GM12878 (cell line): ENCODE measurements around the gene ZNF823. TPM values are rescaled to one million over a fixed set of nuclear protein-coding genes. Genes with fewer than 3 reads are reported as not detected.

Experiments used
- ATAC-seq: fragments of 200-7000 bp; cut with Tn5 transposase; 3 replicates; pipeline ENCODE4 v1.9.1; 2020; ENCODE audit warnings: mild to moderate bottlenecking, moderate library complexity
- BruUV-seq: library from RNA; stranded (reverse); fragments of 400-500 nt; replicated peaks from 2 replicates; lab custom pipeline; 2021; lab: Mats Ljungman, UMichigan
- CTCF ChIA-PET: fragments of 300-600 bp; sonication (Branson Sonifier 250); formaldehyde crosslinking; extraction: SDS; loops from one replicate; lab custom pipeline; 2021; ENCODE audit warnings: inconsistent platforms; lab: Yijun Ruan, JAX
- POLR2A ChIA-PET: fragments of 350-600 bp; formaldehyde crosslinking; extraction: SDS; loops from one replicate; lab custom pipeline; 2021; ENCODE audit warnings: inconsistent platforms; lab: Charles Lee
- RAD21 ChIA-PET: fragments of 300-600 bp; sonication (Branson Sonifier 250); formaldehyde crosslinking; loops from one replicate; lab custom pipeline; 2023; ENCODE audit warnings: antibody characterized with exemption; ENCODE audit not compliant: unreplicated experiment; lab: Charles Lee
- SMC1A ChIA-PET: fragments of 300-600 bp; sonication (Branson Sonifier 250); formaldehyde crosslinking; loops from one replicate; lab custom pipeline; 2023; ENCODE audit not compliant: unreplicated experiment, uncharacterized antibody; lab: Charles Lee
- DNase-seq: peaks from one replicate; pipeline ENCODE4 v3.0.0-alpha.2; 2011; ENCODE audit warnings: low read depth, low spot score
- FAIRE-seq: peaks from 3 replicates; lab custom pipeline; 2011; peaks lifted over from hg19 to GRCh38; lab: Jason Lieb, UNC
- H2AFZ ChIP-seq: 2 replicates; pipeline ENCODE4 v1.6.0; 2011; ENCODE audit warnings: low read depth, low read length, control low read depth; ENCODE audit not compliant: control insufficient read depth
- H3K27ac ChIP-seq: 2 replicates; pipeline ENCODE4 v1.5.1; 2011; ENCODE audit warnings: control low read depth; ENCODE audit not compliant: control insufficient read depth, insufficient read depth
- H3K27me3 ChIP-seq, 2 experiments: replicated peaks in 1 of 2; 2 replicates each; pipeline versions ENCODE4 v1.6.0 to v1.6.1; 2011; ENCODE audit warnings: low read length in 1 of 2; ENCODE audit not compliant: control insufficient read depth in 2 of 2, insufficient read depth in 2 of 2
- H3K36me3 ChIP-seq, 2 experiments: 2 replicates each; pipeline ENCODE4 v1.5.1; 2011; ENCODE audit warnings: low read length in 1 of 2; ENCODE audit not compliant: control insufficient read depth in 2 of 2, insufficient read depth in 2 of 2
- H3K4me1 ChIP-seq: 2 replicates; pipeline ENCODE4 v1.6.1; 2011; ENCODE audit warnings: mild to moderate bottlenecking, low read length, moderate library complexity, mixed read lengths; ENCODE audit not compliant: control insufficient read depth, insufficient read depth
- H3K4me2 ChIP-seq: 2 replicates; pipeline ENCODE4 v1.6.0; 2011; ENCODE audit warnings: control low read depth; ENCODE audit not compliant: control insufficient read depth, insufficient read depth
- H3K4me3 ChIP-seq: fragments of 200-600 bp; sonication (generic); 2 replicates; pipeline ENCODE4 v1.5.1; 2016
- H3K79me2 ChIP-seq: 2 replicates; pipeline ENCODE4 v1.6.0; 2011; ENCODE audit warnings: low read length; ENCODE audit not compliant: control insufficient read depth, insufficient read depth
- H3K9ac ChIP-seq: 2 replicates; pipeline ENCODE4 v1.8.0; 2011; ENCODE audit warnings: low read length, control low read depth, mixed read lengths; ENCODE audit not compliant: control insufficient read depth, insufficient read depth
- H3K9me3 ChIP-seq: replicated peaks from 3 replicates; pipeline ENCODE4 v1.5.1; 2011; ENCODE audit warnings: mild to moderate bottlenecking, low read length; ENCODE audit not compliant: control insufficient read depth, insufficient read depth
- H4K20me1 ChIP-seq: 2 replicates; pipeline ENCODE4 v1.6.0; 2011; ENCODE audit not compliant: control insufficient read depth, insufficient read depth
- ATF7 ChIP-seq: fragments of 450-650 bp; IDR thresholded peaks from 2 replicates; pipeline ENCODE4 v1.6.1; 2016; ENCODE audit warnings: low read depth, mild to moderate bottlenecking
- CREB1 ChIP-seq: IDR thresholded peaks from 2 replicates; pipeline ENCODE4 v1.6.1; 2012; ENCODE audit warnings: low read depth, mild to moderate bottlenecking, inconsistent platforms
- FOXK2 ChIP-seq: fragments of 450-650 bp; IDR thresholded peaks from 2 replicates; pipeline ENCODE4 v1.6.1; 2017; ENCODE audit warnings: mild to moderate bottlenecking, moderate library complexity
- JUNB ChIP-seq: IDR thresholded peaks from 2 replicates; pipeline ENCODE4 v1.6.1; 2016; ENCODE audit warnings: antibody characterized with exemption, mild to moderate bottlenecking
- MXI1 ChIP-seq: fragments of 150-350 bp; IDR thresholded peaks from 2 replicates; pipeline ENCODE4 v1.6.1; 2011; ENCODE audit warnings: low read depth, mild to moderate bottlenecking, inconsistent platforms, low read length, improper control_type of control experiment
- NFYB ChIP-seq: IDR thresholded peaks from 2 replicates; pipeline ENCODE4 v1.6.1; 2011; ENCODE audit warnings: low read depth, mild to moderate bottlenecking, low read length, improper control_type of control experiment, moderate library complexity; ENCODE audit not compliant: insufficient read depth
- POLR2AphosphoS2 ChIP-seq: IDR thresholded peaks from 2 replicates; pipeline ENCODE4 v1.6.1; 2011; ENCODE audit warnings: low read depth, mild to moderate bottlenecking, low read length, improper control_type of control experiment, moderate library complexity
- SPI1 ChIP-seq: IDR thresholded peaks from 2 replicates; pipeline ENCODE4 v1.6.1; 2011; ENCODE audit warnings: low read depth, mild to moderate bottlenecking, low read length, moderate library complexity, borderline replicate concordance; ENCODE audit not compliant: insufficient read depth
- WGBS: methylation state at CpG from one replicate; pipeline ENCODE4 v1.1.6; 2016; ENCODE audit warnings: low lambda C conversion rate; ENCODE audit not compliant: insufficient replicate concordance, insufficient coverage; ENCODE audit errors: missing lambda C conversion rate; 5-methylcytosine and 5-hydroxymethylcytosine counted together
- in situ Hi-C: fragments of 300-500 bp; cut with MboI; formaldehyde crosslinking; loops from 9 replicates; pipeline ENCODE4 v1.14.3; 2018; ENCODE audit warnings: mixed read lengths
- intact Hi-C: fragments of 100-400 bp; cut with micrococcal nuclease; formaldehyde crosslinking; loops from one replicate; pipeline ENCODE4 v1.14.2; 2022; ENCODE audit not compliant: unreplicated experiment
- polyA plus RNA-seq, 11 experiments: library from polyadenylated mRNA; depleted of rRNA in 4 of 11; unstranded in 6 of 11; stranded (reverse) in 5 of 11; fragments of >200 nt; fragmentation: Nextera tagmentation in 4 of 11; fragmentation: Illumina TruSeq in 1 of 11; extraction: Ambion mirVana in 4 of 11; extraction: Trizol in 1 of 11; gene quantifications; 1 replicate in 1 of 11; 2 replicates in 10 of 11; pipeline versions ENCODE4 v1.2.1 to v1.2.3, GENCODE V29; 2011 to 2016; ENCODE audit warnings: inconsistent platforms in 2 of 11, missing spikeins in 2 of 11, low read depth in 1 of 11
- total RNA-seq, 4 experiments: library from RNA; depleted of rRNA in 3 of 4; stranded (reverse); fragments of >200 nt in 3 of 4; fragmentation: Illumina TruSeq in 1 of 4; extraction: Trizol in 1 of 4; gene quantifications; 2 replicates each; pipeline versions ENCODE4 v1.2.1 to v1.2.3, GENCODE V29; 2013 to 2021
- TF ChIP-seq, protein P1 (sequence below): IDR thresholded peaks from 2 replicates; pipeline ENCODE4 v1.6.1; 2011; ENCODE audit warnings: low read depth, low read length, improper control_type of control experiment, borderline replicate concordance
- TF ChIP-seq, protein P2 (sequence below): fragments of 450-650 bp; IDR thresholded peaks from 2 replicates; pipeline ENCODE4 v1.6.1; 2017; ENCODE audit warnings: low read depth, mild to moderate bottlenecking, moderate library complexity
- TF ChIP-seq, protein P3 (sequence below): fragments of 450-650 bp; IDR thresholded peaks from 2 replicates; pipeline ENCODE4 v1.6.1; 2017; ENCODE audit warnings: antibody characterized with exemption, mild to moderate bottlenecking, moderate library complexity
- TF ChIP-seq, protein P4 (sequence below): IDR thresholded peaks from 2 replicates; pipeline ENCODE4 v1.6.1; 2011; ENCODE audit warnings: low read depth, mild to moderate bottlenecking, low read length, moderate library complexity, borderline replicate concordance; ENCODE audit errors: extremely low read depth

The ZNF823 gene
- total and polyA plus RNA-seq, 10 of the 15 experiments (the other 5 are each of a cell fraction or from before 2014, with no cell fraction given), result 3.3 to 8.0 (median 4.5) TPM

DNA sequence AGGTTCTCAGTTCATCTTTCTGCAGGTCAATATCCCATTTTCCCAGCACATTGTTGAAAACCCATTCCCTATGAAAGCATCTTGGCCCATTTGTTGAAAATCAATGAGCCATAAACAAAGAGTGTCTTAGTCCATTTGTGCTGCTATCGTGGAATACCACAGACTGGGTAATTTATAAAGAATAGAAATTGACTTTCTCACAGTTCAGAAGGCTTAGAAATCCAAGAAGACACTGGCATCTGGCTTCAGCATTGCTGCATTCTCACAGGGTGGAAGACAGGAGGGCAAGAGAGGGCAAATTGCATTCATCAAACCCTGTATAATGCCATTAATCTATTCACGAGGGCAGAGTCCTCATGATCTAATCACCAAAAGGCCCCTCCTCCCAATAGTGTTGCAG, 34.1 kb downstream of the ZNF823 start:
- CTCF ChIA-PET, result no interaction called here
- H3K27ac ChIP-seq, result no peak overlapping the region
- WGBS, result 58% methylated on average over 2 of the region's 2 CpGs
- in situ Hi-C loops (no loop called here), intact Hi-C loops (no loop called here)
- no peaks in the 10 kb centered on the region for H3K36me3 ChIP-seq
- H3K79me2 ChIP-seq, result no peaks in the 10 kb centered on the region
- no peak for ATAC-seq
- no peak overlapping the region for H3K9ac ChIP-seq
- FAIRE-seq, result no peak
- no peak for TF ChIP-seq FOXK2
- TF ChIP-seq, protein P1, sequence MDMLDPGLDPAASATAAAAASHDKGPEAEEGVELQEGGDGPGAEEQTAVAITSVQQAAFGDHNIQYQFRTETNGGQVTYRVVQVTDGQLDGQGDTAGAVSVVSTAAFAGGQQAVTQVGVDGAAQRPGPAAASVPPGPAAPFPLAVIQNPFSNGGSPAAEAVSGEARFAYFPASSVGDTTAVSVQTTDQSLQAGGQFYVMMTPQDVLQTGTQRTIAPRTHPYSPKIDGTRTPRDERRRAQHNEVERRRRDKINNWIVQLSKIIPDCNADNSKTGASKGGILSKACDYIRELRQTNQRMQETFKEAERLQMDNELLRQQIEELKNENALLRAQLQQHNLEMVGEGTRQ, result no peak
- TF ChIP-seq, protein P2, sequence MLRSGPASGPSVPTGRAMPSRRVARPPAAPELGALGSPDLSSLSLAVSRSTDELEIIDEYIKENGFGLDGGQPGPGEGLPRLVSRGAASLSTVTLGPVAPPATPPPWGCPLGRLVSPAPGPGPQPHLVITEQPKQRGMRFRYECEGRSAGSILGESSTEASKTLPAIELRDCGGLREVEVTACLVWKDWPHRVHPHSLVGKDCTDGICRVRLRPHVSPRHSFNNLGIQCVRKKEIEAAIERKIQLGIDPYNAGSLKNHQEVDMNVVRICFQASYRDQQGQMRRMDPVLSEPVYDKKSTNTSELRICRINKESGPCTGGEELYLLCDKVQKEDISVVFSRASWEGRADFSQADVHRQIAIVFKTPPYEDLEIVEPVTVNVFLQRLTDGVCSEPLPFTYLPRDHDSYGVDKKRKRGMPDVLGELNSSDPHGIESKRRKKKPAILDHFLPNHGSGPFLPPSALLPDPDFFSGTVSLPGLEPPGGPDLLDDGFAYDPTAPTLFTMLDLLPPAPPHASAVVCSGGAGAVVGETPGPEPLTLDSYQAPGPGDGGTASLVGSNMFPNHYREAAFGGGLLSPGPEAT, result no peak
- TF ChIP-seq, protein P3, sequence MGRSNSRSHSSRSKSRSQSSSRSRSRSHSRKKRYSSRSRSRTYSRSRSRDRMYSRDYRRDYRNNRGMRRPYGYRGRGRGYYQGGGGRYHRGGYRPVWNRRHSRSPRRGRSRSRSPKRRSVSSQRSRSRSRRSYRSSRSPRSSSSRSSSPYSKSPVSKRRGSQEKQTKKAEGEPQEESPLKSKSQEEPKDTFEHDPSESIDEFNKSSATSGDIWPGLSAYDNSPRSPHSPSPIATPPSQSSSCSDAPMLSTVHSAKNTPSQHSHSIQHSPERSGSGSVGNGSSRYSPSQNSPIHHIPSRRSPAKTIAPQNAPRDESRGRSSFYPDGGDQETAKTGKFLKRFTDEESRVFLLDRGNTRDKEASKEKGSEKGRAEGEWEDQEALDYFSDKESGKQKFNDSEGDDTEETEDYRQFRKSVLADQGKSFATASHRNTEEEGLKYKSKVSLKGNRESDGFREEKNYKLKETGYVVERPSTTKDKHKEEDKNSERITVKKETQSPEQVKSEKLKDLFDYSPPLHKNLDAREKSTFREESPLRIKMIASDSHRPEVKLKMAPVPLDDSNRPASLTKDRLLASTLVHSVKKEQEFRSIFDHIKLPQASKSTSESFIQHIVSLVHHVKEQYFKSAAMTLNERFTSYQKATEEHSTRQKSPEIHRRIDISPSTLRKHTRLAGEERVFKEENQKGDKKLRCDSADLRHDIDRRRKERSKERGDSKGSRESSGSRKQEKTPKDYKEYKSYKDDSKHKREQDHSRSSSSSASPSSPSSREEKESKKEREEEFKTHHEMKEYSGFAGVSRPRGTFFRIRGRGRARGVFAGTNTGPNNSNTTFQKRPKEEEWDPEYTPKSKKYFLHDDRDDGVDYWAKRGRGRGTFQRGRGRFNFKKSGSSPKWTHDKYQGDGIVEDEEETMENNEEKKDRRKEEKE, result no peak
- TF ChIP-seq, protein P4, sequence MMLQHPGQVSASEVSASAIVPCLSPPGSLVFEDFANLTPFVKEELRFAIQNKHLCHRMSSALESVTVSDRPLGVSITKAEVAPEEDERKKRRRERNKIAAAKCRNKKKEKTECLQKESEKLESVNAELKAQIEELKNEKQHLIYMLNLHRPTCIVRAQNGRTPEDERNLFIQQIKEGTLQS, result no peak
- no peak for TF ChIP-seq SPI1
- no peak for TF ChIP-seq ATF7
- no peak for TF ChIP-seq POLR2AphosphoS2
- no peak for TF ChIP-seq CREB1
- no peak for TF ChIP-seq NFYB
- TF ChIP-seq MXI1, result no peak
- no peak for TF ChIP-seq JUNB
- DNase-seq, result no peak
- no peaks in the 10 kb centered on the region for H3K27me3 ChIP-seq
- no peak overlapping the region for H3K4me2 ChIP-seq
- POLR2A ChIA-PET, result no interaction called here
- H3K4me1 ChIP-seq, result no peaks in the 10 kb centered on the region
- H4K20me1 ChIP-seq, result no peaks in the 10 kb centered on the region
- H3K9me3 ChIP-seq, result peaks cover 1% of the 10 kb centered on the region; the same call in 2 of the 3 replicates
- BruUV-seq, result no TSS peak
- no peak overlapping the region for H2AFZ ChIP-seq
- SMC1A ChIA-PET, result no interaction called here
- no peak overlapping the region for H3K4me3 ChIP-seq
- RAD21 ChIA-PET, result no interaction called here
